H9 (cell line): Measurements from ENCODE around the gene NBR1. TPM values are rescaled to one million over a fixed set of nuclear protein-coding genes. Genes with fewer than 3 reads are reported as not detected.
"Not testable (repeated sequence)": the region's sequence is repeated elsewhere in the genome, so short reads cannot be mapped to it uniquely, and the experiment has no call there.

Source experiments
- DNase-seq: peaks from one replicate; pipeline ENCODE4 v3.0.0-alpha.2; 2017
- H2AFZ ChIP-seq: one replicate; pipeline ENCODE4 v1.6.1; 2013; ENCODE audit warnings: mild to moderate bottlenecking, low read length, control low read depth, moderate library complexity
- H2AK5ac ChIP-seq: 2 replicates; pipeline ENCODE4 v1.6.1; 2013; ENCODE audit warnings: low read length, control low read depth, mixed read lengths; ENCODE audit not compliant: insufficient read length
- H2BK120ac ChIP-seq: one replicate; pipeline ENCODE4 v1.6.1; 2013; ENCODE audit warnings: low read depth, mild to moderate bottlenecking, low read length, control low read depth, inconsistent platforms; ENCODE audit not compliant: poor library complexity, severe bottlenecking
- H2BK12ac ChIP-seq: 2 replicates; pipeline ENCODE4 v1.6.1; 2013; ENCODE audit warnings: low read length, control low read depth, mixed read lengths, low read depth; ENCODE audit not compliant: insufficient read length
- H2BK15ac ChIP-seq: 2 replicates; pipeline ENCODE4 v1.6.1; 2013; ENCODE audit warnings: low read depth, low read length, control low read depth
- H2BK20ac ChIP-seq: one replicate; pipeline ENCODE4 v1.6.1; 2013; ENCODE audit warnings: low read depth, mild to moderate bottlenecking, low read length, control low read depth, inconsistent platforms; ENCODE audit not compliant: poor library complexity, severe bottlenecking
- H2BK5ac ChIP-seq: 2 replicates; pipeline ENCODE4 v1.6.1; 2013; ENCODE audit warnings: low read length, control low read depth, mixed read lengths; ENCODE audit not compliant: insufficient read length
- H3K14ac ChIP-seq: 2 replicates; pipeline ENCODE4 v1.6.1; 2013; ENCODE audit warnings: low read length, control low read depth; ENCODE audit not compliant: insufficient read depth
- H3K18ac ChIP-seq: 2 replicates; pipeline ENCODE4 v1.6.1; 2013; ENCODE audit warnings: low read depth, mild to moderate bottlenecking, mixed read lengths, low read length, control low read depth; ENCODE audit not compliant: insufficient read length
- H3K23ac ChIP-seq: 2 replicates; pipeline ENCODE4 v1.6.1; 2013; ENCODE audit warnings: low read length, control low read depth, mixed read lengths, low read depth; ENCODE audit not compliant: insufficient read length
- H3K23me2 ChIP-seq: 2 replicates; pipeline ENCODE4 v1.6.1; 2013; ENCODE audit warnings: low read depth, mild to moderate bottlenecking, mixed read lengths, low read length, control low read depth; ENCODE audit not compliant: insufficient read length, poor library complexity, severe bottlenecking
- H3K27ac ChIP-seq: 2 replicates; pipeline ENCODE4 v1.5.1; 2013; ENCODE audit warnings: low read length, control low read depth, mixed read lengths, low read depth; ENCODE audit not compliant: insufficient read length
- H3K27me3 ChIP-seq: 2 replicates; pipeline ENCODE4 v1.6.1; 2013; ENCODE audit warnings: low read length, control low read depth, inconsistent platforms; ENCODE audit not compliant: insufficient read depth
- H3K4ac ChIP-seq: 2 replicates; pipeline ENCODE4 v1.6.1; 2013; ENCODE audit warnings: low read depth, mild to moderate bottlenecking, control low read depth, inconsistent platforms, low read length, moderate library complexity
- H3K4me1 ChIP-seq: 2 replicates; pipeline ENCODE4 v1.6.1; 2013; ENCODE audit warnings: low read length, control low read depth, inconsistent platforms; ENCODE audit not compliant: insufficient read depth
- H3K4me2 ChIP-seq: 2 replicates; pipeline ENCODE4 v1.6.1; 2013; ENCODE audit warnings: low read length, control low read depth, mixed read lengths; ENCODE audit not compliant: insufficient read length, insufficient read depth
- H3K56ac ChIP-seq: 2 replicates; pipeline ENCODE4 v1.6.1; 2013; ENCODE audit warnings: low read depth, mild to moderate bottlenecking, mixed read lengths, low read length, control low read depth; ENCODE audit not compliant: insufficient read length
- H3K79me1 ChIP-seq: 2 replicates; pipeline ENCODE4 v1.6.1; 2013; ENCODE audit warnings: low read depth, mild to moderate bottlenecking, moderate library complexity, low read length, control low read depth, inconsistent platforms; ENCODE audit not compliant: insufficient read depth, poor library complexity, severe bottlenecking
- H3K79me2 ChIP-seq: 2 replicates; pipeline ENCODE4 v1.6.1; 2013; ENCODE audit warnings: low read length, control low read depth, inconsistent platforms; ENCODE audit not compliant: insufficient read depth
- H3K9ac ChIP-seq: 2 replicates; pipeline ENCODE4 v1.6.1; 2013; ENCODE audit warnings: low read length, control low read depth, mixed read lengths; ENCODE audit not compliant: insufficient read length; ENCODE audit errors: extremely low read depth
- H3K9me3 ChIP-seq: one replicate; pipeline ENCODE4 v1.6.1; 2013; ENCODE audit warnings: low read depth, low read length, inconsistent platforms; ENCODE audit not compliant: control insufficient read depth
- H3T11ph ChIP-seq: one replicate; pipeline ENCODE4 v1.6.1; 2013; ENCODE audit warnings: mild to moderate bottlenecking, low read length, control low read depth, inconsistent platforms
- H4K20me1 ChIP-seq: one replicate; pipeline ENCODE4 v1.6.1; 2013; ENCODE audit not compliant: control insufficient read depth, insufficient read length, insufficient read depth
- H4K5ac ChIP-seq: 2 replicates; pipeline ENCODE4 v1.6.1; 2013; ENCODE audit warnings: low read depth, mild to moderate bottlenecking, mixed read lengths, low read length, control low read depth; ENCODE audit not compliant: insufficient read length
- H4K8ac ChIP-seq: replicated peaks from 2 replicates; pipeline ENCODE4 v1.6.1; 2013; ENCODE audit warnings: low read length, control low read depth, mixed read lengths, low read depth; ENCODE audit not compliant: insufficient read length
- H4K91ac ChIP-seq: 2 replicates; pipeline ENCODE4 v1.6.1; 2013; ENCODE audit warnings: low read depth, mild to moderate bottlenecking, moderate library complexity, mixed read lengths, low read length, control low read depth; ENCODE audit not compliant: insufficient read length
- H3K27ac Mint-ChIP-seq, 3 experiments: 2 replicates in 2 of 3; 3 replicates in 1 of 3; pipeline ENCODE4 v1.8.0; 2020 to 2021; ENCODE audit warnings: mixed read lengths in 3 of 3, mild to moderate bottlenecking in 1 of 3, moderate library complexity in 1 of 3
- H3K27me3 Mint-ChIP-seq: 2 replicates; pipeline ENCODE4 v1.8.0; 2021; ENCODE audit warnings: low read depth, mild to moderate bottlenecking, moderate library complexity, mixed read lengths
- H3K36me3 Mint-ChIP-seq, 3 experiments: 2 replicates in 2 of 3; 3 replicates in 1 of 3; pipeline ENCODE4 v1.8.0; 2020 to 2021; ENCODE audit warnings: low read depth in 3 of 3, mixed read lengths in 3 of 3; ENCODE audit not compliant: insufficient read depth in 1 of 3
- H3K4me1 Mint-ChIP-seq, 2 experiments: 2 replicates each; pipeline ENCODE4 v1.8.0; 2020; ENCODE audit warnings: mixed read lengths in 2 of 2
- H3K4me3 Mint-ChIP-seq, 2 experiments: 2 replicates in 1 of 2; 3 replicates in 1 of 2; pipeline ENCODE4 v1.8.0; 2020 to 2021; ENCODE audit warnings: mild to moderate bottlenecking in 2 of 2, mixed read lengths in 2 of 2, moderate library complexity in 1 of 2
- H3K9me3 Mint-ChIP-seq, 2 experiments: 2 replicates in 1 of 2; 3 replicates in 1 of 2; pipeline ENCODE4 v1.8.0; 2020; ENCODE audit warnings: mild to moderate bottlenecking in 2 of 2, mixed read lengths in 2 of 2, moderate library complexity in 1 of 2
- WGBS: extraction: QIAGEN DNeasy Blood & Tissue Kit; methylation state at CpG from one replicate; pipeline ENCODE4 v1.1.7; 2013; ENCODE audit warnings: missing lambda C conversion rate, low lambda C conversion rate, mixed read lengths; ENCODE audit not compliant: insufficient read length; ENCODE audit errors: extremely low coverage; 5-methylcytosine and 5-hydroxymethylcytosine counted together
- total RNA-seq: library from RNA; stranded (reverse); gene quantifications from 2 replicates; pipeline ENCODE4 v1.2.1, GENCODE V29; 2021

Gene NBR1
- total RNA-seq, 1 experiment from 2014 or later, result 34.2 TPM

DNA sequence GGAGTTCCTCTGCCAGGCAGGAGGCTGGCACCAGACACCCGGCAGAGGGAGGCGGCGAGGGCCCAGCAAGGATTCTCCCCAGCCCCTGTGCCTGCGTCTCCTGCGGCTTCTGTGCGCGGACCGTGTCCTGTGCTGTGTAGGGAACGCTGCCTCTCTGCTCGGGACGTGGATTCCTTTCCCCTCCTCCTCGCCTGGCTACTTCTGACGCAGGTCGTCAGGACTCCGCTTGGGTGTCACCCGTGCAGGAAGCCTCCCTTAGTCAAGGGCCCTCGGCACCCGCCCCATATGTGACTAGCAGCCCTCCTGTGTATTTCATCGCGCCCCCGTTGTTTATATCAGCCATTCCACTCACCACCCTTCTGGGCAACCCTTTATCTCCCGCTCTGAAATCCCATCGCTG, 75.4 kb downstream of the NBR1 start:
- H2BK15ac ChIP-seq, H4K91ac ChIP-seq, H3K4ac ChIP-seq, H3K4me3 Mint-ChIP-seq, H3K79me2 ChIP-seq, H3K27me3 Mint-ChIP-seq, H3K27ac Mint-ChIP-seq, H2BK20ac ChIP-seq, H2AFZ ChIP-seq, H3K4me1 ChIP-seq, DNase-seq, H3K9me3 Mint-ChIP-seq, H3K56ac ChIP-seq, H3K4me1 Mint-ChIP-seq, H3K14ac ChIP-seq, H3K23me2 ChIP-seq, H3K27me3 ChIP-seq, H2BK5ac ChIP-seq, H3K9ac ChIP-seq, H3T11ph ChIP-seq, H3K18ac ChIP-seq, H4K5ac ChIP-seq, H3K9me3 ChIP-seq, H3K79me1 ChIP-seq, H3K23ac ChIP-seq, H3K27ac ChIP-seq, H4K8ac ChIP-seq, H2BK120ac ChIP-seq, H4K20me1 ChIP-seq, H3K36me3 Mint-ChIP-seq, H3K4me2 ChIP-seq, H2AK5ac ChIP-seq, H2BK12ac ChIP-seq: not testable (repeated sequence)
- WGBS, result no CpG with 5 or more reads among the region's 23 CpGs

Other genes starting within 250 kb of the NBR1 start
- gene AARSD1, start 206.8 kb upstream of the NBR1 start, total RNA-seq, result 65.1 and 68.7 TPM in 2 replicates
- gene PTGES3L, start 191.1 kb upstream of the NBR1 start, total RNA-seq, result 4.0 and 4.2 TPM in 2 replicates
- gene RUNDC1, start 190.6 kb upstream of the NBR1 start, total RNA-seq, result 18.3 and 18.8 TPM in 2 replicates
- 1,514 and 1,552 TPM in 2 replicates for gene RPL27, start 172.8 kb upstream of the NBR1 start, total RNA-seq
- gene IFI35, start 164.4 kb upstream of the NBR1 start, total RNA-seq, result 3.1 and 4.2 TPM in 2 replicates
- gene VAT1, start 148.8 kb upstream of the NBR1 start, total RNA-seq, result 262 and 274 TPM in 2 replicates
- gene RND2, start 146.0 kb upstream of the NBR1 start, total RNA-seq, result 47.8 and 50.7 TPM in 2 replicates
- gene BRCA1, start 45.9 kb upstream of the NBR1 start, total RNA-seq, result 31.0 and 32.3 TPM in 2 replicates
- 3.7 and 4.5 TPM in 2 replicates for gene TMEM106A, start 40.7 kb downstream of the NBR1 start, total RNA-seq
- gene CCDC200, start 57.4 kb downstream of the NBR1 start, total RNA-seq, result not detected in 2 replicates
- gene RNU2-1, start 62.8 kb downstream of the NBR1 start, total RNA-seq, result 6,078 and 6,186 TPM in 2 replicates
- 6.2 and 6.4 TPM in 2 replicates for gene ARL4D, start 227.8 kb downstream of the NBR1 start, total RNA-seq